Measurements from ENCODE around the gene CYP3A7. TPM values are rescaled to one million over a fixed set of nuclear protein-coding genes. Genes with fewer than 3 reads are reported as not detected.

The CYP3A7 gene
- total and polyA plus RNA-seq, 7 experiments from 2014 or later = 0.08 TPM; not detected in 6

GRCh38 chr7:99674995-99675742 lies 59.8 kb downstream of the CYP3A7 start:
- Histone ChIP-seq H3K36me3 (ENCODE audit: control insufficient read depth in 2 of 3, insufficient read depth in 3 of 3, low read length in 3 of 3) (no peaks in the 10 kb centered on the region), H3K4me3 (ENCODE audit: low read length) (no peak overlapping the region), H3K9me3 (ENCODE audit: control insufficient read depth in 2 of 3, low read length in 3 of 3) (no peaks in the 10 kb centered on the region), H3K4me1 (ENCODE audit: control insufficient read depth in 2 of 2, insufficient read depth in 2 of 2, low read length in 2 of 2) (peaks cover 0 to 8% of the 10 kb centered on the region in 2 donors), H3K27me3 (ENCODE audit: control insufficient read depth in 2 of 2, insufficient read depth in 2 of 2, low read length in 2 of 2) (no peaks in the 10 kb centered on the region), H3K27ac (ENCODE audit: low read depth, low read length) (peak overlapping the region; percentile 64)
- H3K4me3 Mint-ChIP-seq = peak overlapping the region; percentile 57 to 76 (median 66)
- intact Hi-C loops (cut with micrococcal nuclease) = no loop called here
- ATAC-seq (peak; percentile 58), DNase-seq (peak in 6 of 9 donors; percentile 1 to 53 (median 28))
- ChIA-PET CTCF (no interaction called here), POLR2A (interaction anchor here (0.6 to 1.7 kb wide), 3 partner anchors 17 to 100 kb away, joined by 3 to 4 read pairs (median 4); no protein-coding TSS in a partner anchor)
- H3K4me1 Mint-ChIP-seq = peaks cover 9 to 46% (median 28%) of the 10 kb centered on the region in 7 donors
- no peaks in the 10 kb centered on the region for H3K9me3 Mint-ChIP-seq
- H3K36me3 Mint-ChIP-seq = peaks cover 0 to 9% (median 2%) of the 10 kb centered on the region in 5 donors
- peak overlapping the region; percentile 74 to 98 (median 94) for H3K27ac Mint-ChIP-seq
- no peaks in the 10 kb centered on the region for H3K27me3 Mint-ChIP-seq

- Histone ChIP-seq H3K36me3 (ENCODE audit: control insufficient read depth in 2 of 3, insufficient read depth in 3 of 3, low read length in 3 of 3) (no peaks in the 10 kb centered on the region), H3K4me1 (ENCODE audit: control insufficient read depth in 2 of 2, insufficient read depth in 2 of 2, low read length in 2 of 2) (peaks cover 0 to 8% of the 10 kb centered on the region in 2 donors), H3K9me3 (ENCODE audit: control insufficient read depth in 2 of 3, low read length in 3 of 3) (no peaks in the 10 kb centered on the region), H3K4me3 (ENCODE audit: low read length) (no peak overlapping the region), H3K27ac (ENCODE audit: low read depth, low read length) (no peak overlapping the region), H3K27me3 (ENCODE audit: control insufficient read depth in 2 of 2, insufficient read depth in 2 of 2, low read length in 2 of 2) (no peaks in the 10 kb centered on the region)
- CTCF ChIA-PET = no interaction called here
- Mint-ChIP-seq H3K36me3 (peaks cover 0 to 12% (median 4%) of the 10 kb centered on the region in 5 donors), H3K9me3 (no peaks in the 10 kb centered on the region), H3K27me3 (no peaks in the 10 kb centered on the region), H3K4me3 (no peak overlapping the region), H3K4me1 (peaks cover 7 to 46% (median 28%) of the 10 kb centered on the region in 7 donors), H3K27ac (peak overlapping the region in 6 of 9 donors; percentile 24 to 53 (median 38))
- DNase-seq (no peak), ATAC-seq (no peak)
- POLR2A ChIA-PET = interaction anchor here (1.0 kb wide), 1 partner anchor 35 kb away, joined by 4 read pairs; no protein-coding TSS in a partner anchor
- intact Hi-C loops (cut with micrococcal nuclease) = no loop called here
Observed at GRCh38 chr7:99672573-99672972, 62.4 kb downstream of the CYP3A7 start.

- Mint-ChIP-seq H3K4me3 (no peak overlapping the region), H3K9me3 (no peaks in the 10 kb centered on the region), H3K4me1 (peaks cover 1 to 22% (median 10%) of the 10 kb centered on the region in 7 donors), H3K27me3 (no peaks in the 10 kb centered on the region), H3K27ac (no peak overlapping the region), H3K36me3 (peaks cover 0 to 22% (median 12%) of the 10 kb centered on the region in 5 donors)
- Histone ChIP-seq H3K9me3 (ENCODE audit: control insufficient read depth in 2 of 3, low read length in 3 of 3) (no peaks in the 10 kb centered on the region), H3K36me3 (ENCODE audit: control insufficient read depth in 2 of 3, insufficient read depth in 3 of 3, low read length in 3 of 3) (no peaks in the 10 kb centered on the region), H3K4me1 (ENCODE audit: control insufficient read depth in 2 of 2, insufficient read depth in 2 of 2, low read length in 2 of 2) (peaks cover 0 to 3% of the 10 kb centered on the region in 2 donors), H3K27ac (ENCODE audit: low read depth, low read length) (no peak overlapping the region), H3K27me3 (ENCODE audit: control insufficient read depth in 2 of 2, insufficient read depth in 2 of 2, low read length in 2 of 2) (no peaks in the 10 kb centered on the region), H3K4me3 (ENCODE audit: low read length) (no peak overlapping the region)
- no peak for DNase-seq
- CTCF ChIA-PET = no interaction called here
- intact Hi-C loops (cut with micrococcal nuclease) = no loop called here
- POLR2A ChIA-PET = no interaction called here
- ATAC-seq = no peak
Observed at GRCh38 chr7:99669782-99670181, 65.2 kb downstream of the CYP3A7 start.

GRCh38 chr7:99668541-99668940 lies 66.5 kb downstream of the CYP3A7 start:
- Mint-ChIP-seq H3K4me1 (peaks cover 0 to 9% (median 6%) of the 10 kb centered on the region in 7 donors), H3K4me3 (no peak overlapping the region), H3K27me3 (no peaks in the 10 kb centered on the region), H3K27ac (no peak overlapping the region), H3K36me3 (peaks cover 3 to 31% (median 22%) of the 10 kb centered on the region in 5 donors), H3K9me3 (peaks cover 0 to 3% (median 0%) of the 10 kb centered on the region in 11 donors)
- no peak for ATAC-seq
- DNase-seq = no peak
- no peak overlapping the region for H3K27ac ChIP-seq (ENCODE audit: low read depth, low read length)
- ChIA-PET CTCF (no interaction called here), POLR2A (no interaction called here)
- H3K27me3 ChIP-seq (ENCODE audit: control insufficient read depth in 2 of 2, insufficient read depth in 2 of 2, low read length in 2 of 2) = no peaks in the 10 kb centered on the region
- H3K9me3 ChIP-seq (ENCODE audit: control insufficient read depth in 2 of 3, low read length in 3 of 3) = no peaks in the 10 kb centered on the region
- intact Hi-C loops (cut with micrococcal nuclease) = no loop called here
- no peak overlapping the region for H3K4me3 ChIP-seq (ENCODE audit: low read length)
- H3K4me1 ChIP-seq (ENCODE audit: control insufficient read depth in 2 of 2, insufficient read depth in 2 of 2, low read length in 2 of 2) = no peaks in the 10 kb centered on the region
- H3K36me3 ChIP-seq (ENCODE audit: control insufficient read depth in 2 of 3, insufficient read depth in 3 of 3, low read length in 3 of 3) = no peaks in the 10 kb centered on the region

GRCh38 chr7:99667179-99667578 lies 67.8 kb downstream of the CYP3A7 start:
- ATAC-seq (no peak), DNase-seq (no peak)
- POLR2A ChIA-PET = no interaction called here
- no peak overlapping the region for H3K27ac ChIP-seq (ENCODE audit: low read depth, low read length)
- no peaks in the 10 kb centered on the region for H3K9me3 ChIP-seq (ENCODE audit: control insufficient read depth in 2 of 3, low read length in 3 of 3)
- CTCF ChIA-PET = no interaction called here
- H3K4me3 ChIP-seq (ENCODE audit: low read length) = no peak overlapping the region
- H3K4me3 Mint-ChIP-seq = no peak overlapping the region
- H3K27me3 ChIP-seq (ENCODE audit: control insufficient read depth in 2 of 2, insufficient read depth in 2 of 2, low read length in 2 of 2) = no peaks in the 10 kb centered on the region
- peaks cover 0 to 6% (median 0%) of the 10 kb centered on the region in 3 experiments for H3K36me3 ChIP-seq (ENCODE audit: control insufficient read depth in 2 of 3, insufficient read depth in 3 of 3, low read length in 3 of 3)
- H3K9me3 Mint-ChIP-seq = peaks cover 0 to 3% (median 0%) of the 10 kb centered on the region in 11 donors
- no peak overlapping the region for H3K27ac Mint-ChIP-seq
- peaks cover 3 to 45% (median 28%) of the 10 kb centered on the region in 5 donors for H3K36me3 Mint-ChIP-seq
- no peaks in the 10 kb centered on the region for H3K4me1 ChIP-seq (ENCODE audit: control insufficient read depth in 2 of 2, insufficient read depth in 2 of 2, low read length in 2 of 2)
- no peaks in the 10 kb centered on the region for H3K27me3 Mint-ChIP-seq
- intact Hi-C loops (cut with micrococcal nuclease) = no loop called here
- peaks cover 0 to 2% (median 0%) of the 10 kb centered on the region in 7 donors for H3K4me1 Mint-ChIP-seq

- Mint-ChIP-seq H3K9me3 (peaks cover 0 to 3% (median 0%) of the 10 kb centered on the region in 11 donors), H3K27ac (no peak overlapping the region), H3K4me3 (no peak overlapping the region), H3K4me1 (peaks cover 0 to 2% (median 0%) of the 10 kb centered on the region in 7 donors), H3K36me3 (peaks cover 3 to 50% (median 32%) of the 10 kb centered on the region in 5 donors), H3K27me3 (no peaks in the 10 kb centered on the region)
- Histone ChIP-seq H3K4me3 (ENCODE audit: low read length) (no peak overlapping the region), H3K27me3 (ENCODE audit: control insufficient read depth in 2 of 2, insufficient read depth in 2 of 2, low read length in 2 of 2) (no peaks in the 10 kb centered on the region), H3K4me1 (ENCODE audit: control insufficient read depth in 2 of 2, insufficient read depth in 2 of 2, low read length in 2 of 2) (no peaks in the 10 kb centered on the region), H3K27ac (ENCODE audit: low read depth, low read length) (no peak overlapping the region), H3K9me3 (ENCODE audit: control insufficient read depth in 2 of 3, low read length in 3 of 3) (no peaks in the 10 kb centered on the region), H3K36me3 (ENCODE audit: control insufficient read depth in 2 of 3, insufficient read depth in 3 of 3, low read length in 3 of 3) (peaks cover 0 to 6% (median 0%) of the 10 kb centered on the region in 3 experiments)
- ChIA-PET POLR2A (no interaction called here), CTCF (no interaction called here)
- ATAC-seq (no peak), DNase-seq (no peak)
- intact Hi-C loops (cut with micrococcal nuclease) = no loop called here
Observed at GRCh38 chr7:99666013-99666395, 69.0 kb downstream of the CYP3A7 start.

All from naive thymus-derived CD4-positive, alpha-beta T cell (primary cell).